H1 (cell line): ENCODE data around the gene IL21. TPM values are rescaled to one million over a fixed set of nuclear protein-coding genes. Genes with fewer than 3 reads are reported as not detected.

Experiments
- CTCF ChIA-PET: fragments of 300-600 bp; sonication (Branson Sonifier 250); formaldehyde crosslinking; loops from one replicate; lab custom pipeline; 2021; ENCODE audit not compliant: partially characterized antibody; lab: Charles Lee
- POLR2A ChIA-PET: fragments of 300-600 bp; sonication (Branson Sonifier 250); formaldehyde crosslinking; loops from one replicate; lab custom pipeline; 2021; ENCODE audit warnings: inconsistent platforms; ENCODE audit not compliant: partially characterized antibody; lab: Charles Lee
- DNase-seq, 2 experiments: peaks; one replicate each; pipeline versions ENCODE4 v3.0.0 to v3.0.0-alpha.2; 2010 to 2022; ENCODE audit warnings: low spot score in 2 of 2, low read depth in 1 of 2, mixed read lengths in 1 of 2
- FAIRE-seq: peaks from 2 replicates; lab custom pipeline; 2011; peaks lifted over from hg19 to GRCh38; lab: Jason Lieb, UNC
- H2AFZ ChIP-seq: 2 replicates; pipeline ENCODE4 v1.8.1; 2012; ENCODE audit warnings: low read length, inconsistent platforms
- H2AK5ac ChIP-seq: 2 replicates; pipeline ENCODE4 v1.6.1; 2013; ENCODE audit warnings: low read depth, low read length
- H2BK120ac ChIP-seq: replicated peaks from 2 replicates; pipeline ENCODE3; 2013; ENCODE audit warnings: low read depth, low read length, inconsistent platforms
- H2BK12ac ChIP-seq: 2 replicates; pipeline ENCODE4 v1.6.1; 2013; ENCODE audit warnings: low read depth, low read length
- H2BK15ac ChIP-seq: 2 replicates; pipeline ENCODE4 v1.6.1; 2013; ENCODE audit warnings: low read length
- H2BK20ac ChIP-seq: 2 replicates; pipeline ENCODE4 v1.6.1; 2013; ENCODE audit warnings: low read length
- H2BK5ac ChIP-seq: 2 replicates; pipeline ENCODE4 v1.6.1; 2013; ENCODE audit warnings: low read depth, low read length
- H3K14ac ChIP-seq: 2 replicates; pipeline ENCODE4 v1.6.1; 2013; ENCODE audit warnings: inconsistent platforms; ENCODE audit not compliant: insufficient read length
- H3K18ac ChIP-seq: 2 replicates; pipeline ENCODE4 v1.6.1; 2013; ENCODE audit warnings: low read length; ENCODE audit errors: extremely low read depth
- H3K23ac ChIP-seq: 2 replicates; pipeline ENCODE4 v1.6.1; 2013; ENCODE audit warnings: inconsistent platforms; ENCODE audit not compliant: insufficient read length
- H3K23me2 ChIP-seq: 2 replicates; pipeline ENCODE4 v1.6.1; 2013; ENCODE audit warnings: low read depth, low read length
- H3K27ac ChIP-seq: 2 replicates; pipeline ENCODE4 v1.6.1; 2011; ENCODE audit warnings: low read depth, low read length, inconsistent platforms
- H3K27me3 ChIP-seq, 4 experiments: replicated peaks in 1 of 4; 1 replicate in 1 of 4; 2 replicates in 3 of 4; pipeline versions ENCODE4 v1.6.1 to v1.8.1; 2011 to 2013; ENCODE audit warnings: low read length in 3 of 4, mild to moderate bottlenecking in 3 of 4, inconsistent platforms in 2 of 4, mixed read lengths in 2 of 4, moderate library complexity in 1 of 4; ENCODE audit not compliant: control insufficient read depth in 3 of 4, insufficient read depth in 3 of 4; ENCODE audit errors: extremely low read depth in 1 of 4
- H3K36me3 ChIP-seq, 4 experiments: 2 replicates each; pipeline versions ENCODE4 v1.6.1 to v1.8.1; 2011 to 2013; ENCODE audit warnings: mild to moderate bottlenecking in 4 of 4, low read length in 3 of 4, moderate library complexity in 2 of 4, control low read depth in 1 of 4, inconsistent platforms in 1 of 4; ENCODE audit not compliant: insufficient read depth in 4 of 4, control insufficient read depth in 2 of 4
- H3K4ac ChIP-seq: replicated peaks from 2 replicates; pipeline ENCODE3; 2013; ENCODE audit warnings: low read length, low read depth, mixed read lengths, inconsistent platforms; ENCODE audit not compliant: insufficient read length
- H3K4me1 ChIP-seq, 4 experiments: replicated peaks in 1 of 4; 1 replicate in 1 of 4; 2 replicates in 3 of 4; pipeline versions ENCODE4 v1.6.1 to v1.8.1; 2011 to 2013; ENCODE audit warnings: low read length in 3 of 4, inconsistent platforms in 2 of 4, mixed read lengths in 1 of 4; ENCODE audit not compliant: insufficient read depth in 4 of 4, control insufficient read depth in 3 of 4
- H3K4me2 ChIP-seq, 2 experiments: 2 replicates each; pipeline versions ENCODE4 v1.6.1 to v1.8.1; 2011 to 2013; ENCODE audit warnings: low read depth in 2 of 2, low read length in 2 of 2, control low read depth in 1 of 2, inconsistent platforms in 1 of 2, mild to moderate bottlenecking in 1 of 2; ENCODE audit not compliant: insufficient read depth in 1 of 2
- H3K4me3 ChIP-seq, 4 experiments: fragments of 200-600, 300-600 bp in 1 of 4; sonication (generic), shearing (Covaris generic), sonication (Bioruptor Twin) in 1 of 4; 2 replicates each; pipeline versions ENCODE4 v1.5.1 to v1.8.1; 2011 to 2016; ENCODE audit warnings: low read length in 4 of 4, low read depth in 3 of 4, control low read depth in 2 of 4, inconsistent platforms in 2 of 4, mild to moderate bottlenecking in 2 of 4, mixed read lengths in 1 of 4, moderate library complexity in 1 of 4; ENCODE audit not compliant: insufficient read depth in 2 of 4; ENCODE audit errors: extremely low read depth in 1 of 4
- H3K56ac ChIP-seq: replicated peaks from 2 replicates; pipeline ENCODE3; 2013; ENCODE audit warnings: low read depth, mild to moderate bottlenecking, mixed read lengths, low read length, inconsistent platforms; ENCODE audit not compliant: insufficient read length
- H3K79me1 ChIP-seq: 2 replicates; pipeline ENCODE4 v1.6.1; 2013; ENCODE audit warnings: low read depth, low read length, control low read depth
- H3K79me2 ChIP-seq, 2 experiments: 2 replicates each; pipeline versions ENCODE4 v1.6.1 to v1.8.1; 2012 to 2013; ENCODE audit warnings: low read length in 2 of 2, mild to moderate bottlenecking in 2 of 2, inconsistent platforms in 1 of 2; ENCODE audit not compliant: insufficient read depth in 2 of 2, control insufficient read depth in 1 of 2
- H3K9ac ChIP-seq, 4 experiments: replicated peaks in 1 of 4; 1 replicate in 1 of 4; 2 replicates in 3 of 4; pipeline versions ENCODE4 v1.6.1 to v1.8.1; 2011 to 2013; ENCODE audit warnings: low read depth in 3 of 4, low read length in 3 of 4, control low read depth in 2 of 4, mild to moderate bottlenecking in 2 of 4, moderate library complexity in 2 of 4, inconsistent platforms in 1 of 4; ENCODE audit errors: extremely low read depth in 1 of 4
- H3K9me3 ChIP-seq, 2 experiments: 2 replicates each; pipeline versions ENCODE4 v1.6.1 to v1.8.1; 2012 to 2013; ENCODE audit warnings: mild to moderate bottlenecking in 2 of 2, moderate library complexity in 2 of 2, control low read depth in 1 of 2, inconsistent platforms in 1 of 2, low read depth in 1 of 2, low read length in 1 of 2, mixed read lengths in 1 of 2; ENCODE audit not compliant: insufficient read depth in 2 of 2
- H4K20me1 ChIP-seq, 2 experiments: replicated peaks in 1 of 2; 2 replicates each; pipeline versions ENCODE3 to v1.8.1; 2011 to 2013; ENCODE audit warnings: inconsistent platforms in 2 of 2, low read length in 2 of 2, mild to moderate bottlenecking in 1 of 2; ENCODE audit not compliant: insufficient read depth in 2 of 2, control insufficient read depth in 1 of 2
- H4K5ac ChIP-seq: 2 replicates; pipeline ENCODE4 v1.6.1; 2013; ENCODE audit warnings: low read length, low read depth, mixed read lengths, inconsistent platforms; ENCODE audit not compliant: insufficient read length
- H4K8ac ChIP-seq: 2 replicates; pipeline ENCODE4 v1.8.0; 2013; ENCODE audit warnings: mild to moderate bottlenecking, moderate library complexity, low read length, inconsistent platforms; ENCODE audit not compliant: insufficient read depth; ENCODE audit errors: extremely low read depth
- H4K91ac ChIP-seq: replicated peaks from 2 replicates; pipeline ENCODE3; 2013; ENCODE audit warnings: low read length, mixed read lengths, inconsistent platforms; ENCODE audit not compliant: insufficient read length
- CBX8 ChIP-seq: fragments of 300-800, 300-1000 bp; sonication (generic); IDR thresholded peaks from 2 replicates; pipeline ENCODE4 v1.7.1; 2016; ENCODE audit warnings: low read depth, low read length, borderline replicate concordance
- CREB1 ChIP-seq: IDR thresholded peaks from 2 replicates; pipeline ENCODE4 v1.6.1; 2012; ENCODE audit warnings: inconsistent platforms
- HDAC2 ChIP-seq, 2 experiments: fragments of 300-600 bp in 1 of 2; sonication (generic) in 1 of 2; IDR thresholded peaks; 2 replicates each; pipeline ENCODE4 v1.6.1; 2011 to 2012; ENCODE audit warnings: low read depth in 2 of 2, low read length in 2 of 2, mild to moderate bottlenecking in 2 of 2, moderate library complexity in 2 of 2, borderline replicate concordance in 1 of 2, inconsistent platforms in 1 of 2
- HDAC6 ChIP-seq: IDR thresholded peaks from one replicate; pipeline ENCODE4 v1.7.1; 2012; ENCODE audit warnings: low read depth, mild to moderate bottlenecking, inconsistent platforms, low read length, moderate library complexity
- KDM5A ChIP-seq: fragments of 200-600 bp; IDR thresholded peaks from 2 replicates; pipeline ENCODE4 v1.7.1; 2012; ENCODE audit warnings: mild to moderate bottlenecking, low read length, inconsistent platforms, mixed read lengths
- POLR2A ChIP-seq, 2 experiments: IDR thresholded peaks; 1 replicate in 1 of 2; 2 replicates in 1 of 2; pipeline ENCODE4 v1.6.1; 2011; ENCODE audit warnings: low read depth in 2 of 2, low read length in 2 of 2, mild to moderate bottlenecking in 2 of 2; ENCODE audit errors: control extremely low read depth in 1 of 2
- RBBP5 ChIP-seq: IDR thresholded peaks from 2 replicates; pipeline ENCODE4 v1.7.1; 2012; ENCODE audit warnings: low read depth, mild to moderate bottlenecking, inconsistent platforms, low read length, moderate library complexity, borderline replicate concordance
- RXRA ChIP-seq: IDR thresholded peaks from 2 replicates; pipeline ENCODE4 v1.6.1; 2011; ENCODE audit warnings: low read depth, mild to moderate bottlenecking, low read length, moderate library complexity; ENCODE audit not compliant: insufficient read depth
- SIRT6 ChIP-seq: IDR thresholded peaks from one replicate; pipeline ENCODE4 v1.7.1; 2012; ENCODE audit warnings: low read length, inconsistent platforms
- TAF1 ChIP-seq: IDR thresholded peaks from 2 replicates; pipeline ENCODE4 v1.6.1; 2011; ENCODE audit warnings: mild to moderate bottlenecking, low read depth, low read length
- YY1 ChIP-seq: IDR thresholded peaks from 2 replicates; pipeline ENCODE4 v1.6.1; 2011; ENCODE audit warnings: low read depth, mild to moderate bottlenecking, low read length
- ZNF274 ChIP-seq: IDR thresholded peaks from 2 replicates; pipeline ENCODE4 v1.7.0; 2012; ENCODE audit warnings: low read length, borderline replicate concordance; ENCODE audit errors: extremely low read depth
- WGBS, 2 experiments: shearing (Covaris generic) in 1 of 2; methylation state at CpG; one replicate each; pipeline versions ENCODE4 v1.1.6 to v1.1.7; 2013 to 2015; ENCODE audit warnings: low lambda C conversion rate in 2 of 2, mixed read lengths in 2 of 2, inconsistent platforms in 1 of 2, low coverage in 1 of 2, missing lambda C conversion rate in 1 of 2; ENCODE audit not compliant: insufficient replicate concordance in 2 of 2, insufficient coverage in 1 of 2, insufficient read length in 1 of 2; ENCODE audit errors: extremely low coverage in 1 of 2, missing lambda C conversion rate in 1 of 2; 5-methylcytosine and 5-hydroxymethylcytosine counted together
- polyA plus RNA-seq, 7 experiments: library from polyadenylated mRNA; depleted of rRNA in 3 of 7; stranded (reverse) in 5 of 7; unstranded in 2 of 7; fragments of >200 nt in 5 of 7; fragments of 200-250 nt in 2 of 7; gene quantifications; 1 replicate in 5 of 7; 2 replicates in 1 of 7; 4 replicates in 1 of 7; pipeline versions ENCODE4 v1.2.1 to v1.2.3, GENCODE V29; 2011 to 2013; ENCODE audit warnings: missing spikeins in 2 of 7, mixed read lengths in 2 of 7
- total RNA-seq: library from RNA; stranded (reverse); fragmentation: NEBNext Ultra II Directional; extraction: Animal tissue kit (Norgen Biotek cat#: 25700); gene quantifications from 2 replicates; pipeline ENCODE4 v1.2.1, GENCODE V29; 2021
- TF ChIP-seq, protein P1 (sequence below): IDR thresholded peaks from 2 replicates; pipeline ENCODE4 v1.6.1; 2011; ENCODE audit warnings: low read depth, mild to moderate bottlenecking, low read length; ENCODE audit not compliant: insufficient read depth
- TF ChIP-seq, protein P2 (sequence below): IDR thresholded peaks from 2 replicates; pipeline ENCODE4 v1.6.1; 2012; ENCODE audit warnings: inconsistent platforms

The IL21 gene
- total and polyA plus RNA-seq, 2 of the 8 experiments (the other 6 are each of a cell fraction or from before 2014, with no cell fraction given) = not detected

DNA sequence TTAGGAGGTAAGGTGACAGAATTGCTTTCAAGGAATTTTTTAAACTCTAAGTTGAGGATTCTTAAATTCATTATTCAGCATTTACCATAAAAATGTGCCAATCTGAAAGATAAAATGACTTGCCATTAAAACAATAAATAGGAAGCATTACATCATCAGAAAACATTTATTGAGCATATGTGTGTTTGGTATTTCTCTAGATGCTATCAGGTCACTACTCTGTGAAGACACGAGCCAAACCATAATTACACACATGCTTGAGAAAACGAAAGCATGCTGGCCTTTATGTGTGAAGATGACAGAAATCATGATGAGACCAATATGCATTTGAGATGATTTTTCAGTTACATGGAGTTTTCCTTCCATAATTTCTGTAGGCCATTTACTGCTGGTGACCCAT, 12.3 kb upstream of the IL21 start:
- Histone ChIP-seq H2BK12ac (no peak overlapping the region), H3K4me2 (no peak overlapping the region), H3K27me3 (no peaks in the 10 kb centered on the region), H2BK5ac (no peak overlapping the region), H3K9ac (no peak overlapping the region), H3K4me3 (no peak overlapping the region), H2BK15ac (no peak overlapping the region), H2AFZ (no peak overlapping the region), H3K9me3 (no peaks in the 10 kb centered on the region), H3K56ac (no peak overlapping the region), H4K5ac (no peak overlapping the region), H3K4me1 (no peaks in the 10 kb centered on the region), H4K91ac (no peak overlapping the region), H3K23me2 (no peaks in the 10 kb centered on the region), H3K18ac (no peak overlapping the region), H4K20me1 (no peaks in the 10 kb centered on the region), H2BK120ac (no peak overlapping the region), H4K8ac (no peak overlapping the region), H3K36me3 (no peaks in the 10 kb centered on the region), H3K79me1 (no peaks in the 10 kb centered on the region), H3K79me2 (no peaks in the 10 kb centered on the region), H3K14ac (no peak overlapping the region), H3K23ac (no peak overlapping the region), H2BK20ac (no peak overlapping the region), H3K27ac (no peak overlapping the region), H2AK5ac (no peak overlapping the region), H3K4ac (no peak overlapping the region)
- DNase-seq (no peak), FAIRE-seq (no peak)
- ChIA-PET CTCF (interaction anchor here (1.3 kb wide), 1 partner anchor 85 kb away, joined by 4 read pairs; no protein-coding TSS in a partner anchor), POLR2A (no interaction called here)
- 85% methylated on average over 2 of the region's 2 CpGs; no CpG with 5 or more reads in 1 of the 2 experiments for WGBS, 2 experiments
- no peak for TF ChIP-seq TAF1
- TF ChIP-seq, protein P1, sequence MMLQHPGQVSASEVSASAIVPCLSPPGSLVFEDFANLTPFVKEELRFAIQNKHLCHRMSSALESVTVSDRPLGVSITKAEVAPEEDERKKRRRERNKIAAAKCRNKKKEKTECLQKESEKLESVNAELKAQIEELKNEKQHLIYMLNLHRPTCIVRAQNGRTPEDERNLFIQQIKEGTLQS = no peak
- TF ChIP-seq KDM5A = no peak
- no peak for TF ChIP-seq YY1
- TF ChIP-seq HDAC2 (IDR thresholded peaks at IDR 0.05; ENCODE audit: borderline replicate concordance in 1 of 2, low read depth in 2 of 2, low read length in 2 of 2) = no peak
- no peak for TF ChIP-seq ZNF274
- no peak for TF ChIP-seq CREB1
- TF ChIP-seq HDAC6 = no peak
- TF ChIP-seq CBX8 = no peak
- TF ChIP-seq, protein P2, sequence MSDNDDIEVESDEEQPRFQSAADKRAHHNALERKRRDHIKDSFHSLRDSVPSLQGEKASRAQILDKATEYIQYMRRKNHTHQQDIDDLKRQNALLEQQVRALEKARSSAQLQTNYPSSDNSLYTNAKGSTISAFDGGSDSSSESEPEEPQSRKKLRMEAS = no peak
- no peak for TF ChIP-seq POLR2A (IDR thresholded peaks at IDR 0.05; ENCODE audit: control extremely low read depth in 1 of 2, low read depth in 2 of 2, low read length in 2 of 2)
- TF ChIP-seq RXRA = no peak
- TF ChIP-seq SIRT6 = no peak
- TF ChIP-seq RBBP5 = no peak
